ENCODE measurements around the gene AGBL1. TPM values are rescaled to one million over a fixed set of nuclear protein-coding genes. Genes with fewer than 3 reads are reported as not detected.

Gene AGBL1
- total RNA-seq, 1 donor from 2014 or later: not detected

- DNase-seq (ENCODE audit: low spot score): no peak
Observed at GRCh38 chr15:86810329-86810728, 730.7 kb downstream of the AGBL1 start.

GRCh38 chr15:86813892-86814291 lies 734.2 kb downstream of the AGBL1 start:
- DNase-seq (ENCODE audit: low spot score): no peak

- no peak for DNase-seq (ENCODE audit: low spot score)
Observed at GRCh38 chr15:86829245-86829644, 749.6 kb downstream of the AGBL1 start.

DNA sequence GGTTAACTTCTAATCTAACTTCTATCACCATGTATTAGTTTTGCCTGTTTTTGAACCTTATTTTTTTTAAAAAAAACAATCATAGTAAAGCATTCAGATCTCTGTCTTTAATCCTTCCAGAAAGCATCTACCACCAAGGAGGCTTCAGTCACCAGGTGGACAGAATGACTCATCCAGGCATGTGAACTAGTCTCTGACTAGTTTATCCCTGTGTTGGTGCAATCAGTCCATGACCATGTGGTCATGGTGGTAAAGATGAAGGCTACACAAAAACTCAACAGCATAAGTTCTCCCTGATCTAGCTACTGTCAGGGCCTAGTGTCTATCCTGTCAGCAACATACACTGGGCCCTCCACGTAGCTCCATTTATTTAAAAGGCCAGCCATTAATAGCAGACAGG lies 750.6 kb downstream of the AGBL1 start:
- no peak for DNase-seq (ENCODE audit: low spot score)

- DNase-seq (ENCODE audit: low spot score): no peak
Observed at GRCh38 chr15:86833595-86833994, 753.9 kb downstream of the AGBL1 start.

GRCh38 chr15:86834115-86834863 lies 754.6 kb downstream of the AGBL1 start:
- DNase-seq (ENCODE audit: low spot score): no peak

DNA sequence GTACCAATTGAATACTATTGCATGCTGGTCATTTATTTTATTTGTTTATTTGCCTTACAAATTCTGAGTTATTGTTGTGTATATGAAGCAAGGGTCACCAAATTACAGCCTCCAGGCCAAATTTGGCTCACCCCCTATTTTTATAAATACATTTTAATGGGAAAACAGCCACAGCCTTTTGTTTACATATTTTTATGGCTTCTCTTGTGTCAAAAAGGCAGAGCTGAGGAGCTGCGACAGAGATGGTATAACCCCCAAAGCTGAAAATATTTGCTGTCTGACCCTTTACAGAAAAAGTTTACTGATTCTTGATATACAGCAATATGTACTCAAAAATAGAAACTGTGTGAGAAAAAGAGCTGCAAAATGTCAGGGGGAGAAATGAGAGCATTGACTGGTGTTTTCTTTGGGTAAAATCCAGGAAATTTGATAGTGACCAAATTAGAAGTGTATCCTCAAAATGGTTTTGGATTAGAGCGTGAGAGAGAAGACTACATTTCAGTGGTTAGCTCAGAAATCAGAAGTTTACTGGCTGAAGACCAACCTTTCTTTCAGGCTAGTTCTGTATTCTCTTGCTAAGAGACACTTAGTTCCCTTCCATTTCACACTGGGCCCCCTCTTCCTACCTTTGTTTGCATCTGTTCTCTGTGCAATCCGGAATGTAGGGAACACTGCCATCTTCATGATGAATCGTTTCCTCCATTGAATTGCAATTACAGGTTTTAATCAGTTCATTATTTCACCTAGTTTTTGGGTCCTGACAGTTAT lies 757.8 kb downstream of the AGBL1 start:
- DNase-seq (ENCODE audit: low spot score): no peak

DNA sequence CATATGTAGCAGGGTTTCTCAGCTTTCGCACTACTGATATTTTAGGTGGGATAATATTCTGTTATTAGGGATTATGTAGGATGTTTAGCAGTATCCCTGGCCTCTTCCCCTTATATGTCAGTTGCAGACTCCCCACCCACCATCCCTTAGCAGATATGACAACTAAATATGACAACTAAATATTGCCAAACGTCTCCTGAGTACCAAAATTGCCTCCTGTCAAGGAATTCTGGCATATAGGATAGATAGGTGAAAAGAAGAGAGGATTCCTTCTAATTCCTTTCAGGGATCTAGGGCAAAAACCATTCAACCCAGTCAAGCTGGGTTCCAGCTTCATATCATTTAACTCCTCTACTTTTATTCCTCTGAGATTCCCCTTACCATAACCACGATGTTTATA lies 759.8 kb downstream of the AGBL1 start:
- no peak for DNase-seq (ENCODE audit: low spot score)

- DNase-seq (ENCODE audit: low spot score): no peak
Observed at GRCh38 chr15:86840996-86841395, 761.3 kb downstream of the AGBL1 start.

GRCh38 chr15:86842199-86842598 lies 762.5 kb downstream of the AGBL1 start:
- no peak for DNase-seq (ENCODE audit: low spot score)

DNA sequence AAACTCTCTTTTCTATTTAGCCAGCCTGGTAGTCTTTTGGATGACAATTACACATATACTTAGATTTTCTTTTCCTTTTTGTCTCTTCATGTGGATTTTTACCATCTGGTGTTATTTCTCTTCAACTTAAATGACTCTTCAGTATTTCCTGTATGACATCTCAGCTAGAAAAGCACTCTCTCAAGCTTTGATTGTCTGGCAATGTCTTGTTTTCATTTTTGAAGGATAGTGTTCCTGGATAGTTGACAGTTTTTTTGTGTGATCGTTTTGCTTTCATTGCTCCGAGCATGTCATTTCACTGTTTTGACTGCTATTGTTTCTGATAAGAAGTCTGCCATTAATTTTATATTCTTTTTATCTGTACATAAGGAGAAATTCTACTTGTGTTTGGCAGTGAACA lies 766.4 kb downstream of the AGBL1 start:
- DNase-seq (ENCODE audit: low spot score): no peak

GRCh38 chr15:86849136-86849535 lies 769.5 kb downstream of the AGBL1 start:
- DNase-seq (ENCODE audit: low spot score): no peak

GRCh38 chr15:86849558-86850285 lies 770.1 kb downstream of the AGBL1 start:
- DNase-seq (ENCODE audit: low spot score): no peak

- no peak for DNase-seq (ENCODE audit: low spot score)
Observed at GRCh38 chr15:86850939-86851338, 771.3 kb downstream of the AGBL1 start.

- no peak for DNase-seq (ENCODE audit: low spot score)
Observed at GRCh38 chr15:86852741-86853140, 773.1 kb downstream of the AGBL1 start.

DNA sequence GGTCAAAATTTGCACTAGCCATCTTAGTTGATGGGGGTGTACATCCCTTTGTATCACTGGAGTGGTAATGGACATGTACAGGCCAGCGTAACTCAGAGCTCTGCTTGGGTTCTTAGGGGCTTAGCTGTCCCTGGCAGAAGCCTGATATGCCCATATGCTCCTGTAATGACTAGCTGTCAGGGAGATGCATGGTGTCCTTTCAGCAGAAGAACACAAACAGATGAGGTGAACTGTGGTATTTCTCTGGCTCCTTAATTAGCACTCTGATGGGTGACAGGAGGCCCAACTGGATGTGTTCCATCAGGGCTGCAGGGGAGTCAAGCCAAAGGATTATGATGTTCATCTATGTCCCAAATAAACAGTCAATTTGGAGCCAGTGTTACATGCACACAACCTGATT lies 774.5 kb downstream of the AGBL1 start:
- DNase-seq (ENCODE audit: low spot score): no peak

DNA sequence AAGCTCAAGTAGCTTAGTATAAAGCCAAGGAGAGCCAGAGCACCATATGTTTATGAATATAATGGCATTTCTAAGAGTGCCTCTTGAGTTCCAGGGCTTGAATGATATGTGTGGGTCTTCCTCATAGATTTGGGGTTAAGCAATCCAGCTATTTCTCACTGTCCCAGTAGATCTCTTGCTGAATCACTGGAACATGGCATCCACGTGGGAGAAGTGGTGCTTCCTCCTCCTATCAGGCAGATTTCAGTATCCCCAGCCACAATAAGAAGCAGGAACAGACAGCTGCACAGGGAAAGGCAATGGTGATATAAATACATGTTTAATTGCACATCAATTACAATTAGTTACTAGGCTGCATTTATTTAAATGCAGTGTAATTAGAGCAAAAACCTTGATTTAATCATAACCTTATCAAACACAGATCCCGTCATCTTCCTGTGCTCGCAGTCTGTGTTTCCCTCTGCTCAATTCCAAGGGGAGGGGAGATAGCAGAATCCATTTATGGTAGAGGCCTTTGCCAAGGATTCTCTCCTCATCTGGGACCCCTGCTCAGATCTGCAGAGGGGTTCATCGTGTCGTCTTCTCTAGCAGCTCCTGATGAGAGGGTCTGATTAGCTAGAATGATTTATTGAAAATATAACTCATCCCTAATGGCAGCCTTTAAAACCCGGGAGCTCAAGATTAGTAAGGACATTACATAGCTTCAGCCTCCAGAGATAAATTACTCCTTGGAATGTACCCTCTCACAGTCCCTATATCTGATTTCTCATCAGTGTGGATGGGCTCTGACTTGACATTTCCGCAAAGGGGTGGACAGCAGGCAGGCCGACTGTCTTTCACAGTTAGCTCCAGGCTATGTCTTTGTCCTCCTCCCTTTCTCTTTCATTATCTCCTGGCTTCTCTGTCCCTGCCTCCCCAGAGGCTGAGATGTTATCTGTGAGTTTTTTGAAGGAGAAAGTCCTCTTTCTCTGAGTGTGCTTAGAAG lies 775.9 kb downstream of the AGBL1 start:
- DNase-seq (ENCODE audit: low spot score): no peak

DNA sequence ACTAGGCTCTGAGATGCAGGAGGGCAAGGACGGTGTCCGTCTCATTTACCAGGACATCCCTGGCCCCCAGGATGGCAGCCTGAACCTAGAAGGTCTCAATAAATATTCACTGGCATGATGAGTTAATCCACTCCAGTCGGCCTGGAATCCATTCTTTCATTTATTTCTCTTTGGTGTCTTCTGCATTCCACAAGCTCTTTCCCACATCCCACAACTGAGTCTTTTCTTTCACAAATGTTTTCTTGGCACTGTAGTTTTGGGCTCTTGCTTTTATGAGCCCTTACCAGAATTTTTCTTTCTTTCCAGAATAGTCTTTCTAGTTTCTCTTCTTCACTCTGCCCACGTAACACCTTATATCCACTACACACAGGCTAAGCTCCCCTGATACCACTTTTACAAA lies 778.0 kb downstream of the AGBL1 start:
- no peak for DNase-seq (ENCODE audit: low spot score)

DNA sequence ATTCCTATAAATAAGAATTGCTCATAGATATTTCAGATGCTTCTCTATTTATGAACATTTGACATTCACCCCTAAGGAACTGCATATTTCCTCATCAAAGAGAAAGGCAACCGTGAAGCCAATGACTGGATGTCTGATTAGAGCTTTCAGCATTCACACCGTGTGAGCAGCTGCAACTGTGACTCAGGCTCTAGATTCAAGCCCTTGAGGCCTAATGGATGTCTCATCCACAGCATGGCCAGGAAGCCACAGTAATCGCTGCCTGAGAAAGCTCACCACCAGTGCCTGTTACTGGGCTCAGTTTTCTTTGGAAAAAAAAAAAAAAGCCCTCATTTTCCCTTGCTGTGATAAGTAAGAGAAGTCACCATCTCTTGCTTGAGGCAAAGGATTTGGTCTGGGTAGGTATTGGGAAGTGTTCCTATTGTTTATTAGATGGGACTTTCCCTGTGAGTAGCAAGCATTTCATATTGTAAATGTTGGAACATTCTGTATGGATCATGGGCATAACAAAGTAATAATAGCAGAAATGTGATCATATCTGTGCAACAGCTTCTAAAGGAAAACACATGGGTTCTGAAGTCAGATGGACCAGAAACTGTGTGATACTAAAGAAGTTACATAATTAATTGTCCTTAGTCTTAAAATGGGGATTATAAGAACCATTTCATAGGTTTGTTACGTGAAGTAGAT lies 783.7 kb downstream of the AGBL1 start:
- DNase-seq (ENCODE audit: low spot score): no peak

- DNase-seq (ENCODE audit: low spot score): no peak
Observed at GRCh38 chr15:86865920-86866319, 786.2 kb downstream of the AGBL1 start.

DNA sequence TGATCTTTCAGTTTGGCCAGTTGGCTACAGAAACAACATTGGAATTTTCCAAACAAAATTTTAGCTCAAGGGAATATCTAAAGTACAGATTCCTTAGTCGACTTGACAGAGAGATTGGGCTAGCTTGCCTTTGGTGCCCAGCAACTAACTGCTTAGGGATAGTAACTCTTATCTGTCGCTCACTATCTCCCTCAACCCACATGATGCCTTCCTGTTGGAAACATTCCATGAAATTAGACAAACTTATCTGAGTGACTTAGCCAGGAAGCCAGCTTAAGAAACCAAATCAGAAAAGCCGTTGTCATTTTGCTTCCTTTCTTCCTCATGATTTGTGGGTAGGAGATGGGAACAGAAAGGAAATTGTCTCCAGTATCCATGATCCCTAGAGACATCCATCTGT lies 791.2 kb downstream of the AGBL1 start:
- DNase-seq (ENCODE audit: low spot score): no peak

Measured in ureter (tissue), 1 donor.